ENCODE results near the gene CLCN4.

CLCN4 gene

GRCh38 chrX:10193587-10193986 lies 36.8 kb downstream of the CLCN4 start:
- DNase-seq (ENCODE audit: low read depth, low spot score) = no peak

- no peak for DNase-seq (ENCODE audit: low read depth, low spot score)
These were observed 38.6 kb downstream of the CLCN4 start for GRCh38 chrX:10195425-10195824.

- DNase-seq (ENCODE audit: low read depth, low spot score) = no peak
These were observed 39.2 kb downstream of the CLCN4 start for GRCh38 chrX:10195947-10196346.

GRCh38 chrX:10197279-10198210 lies 40.8 kb downstream of the CLCN4 start:
- DNase-seq (ENCODE audit: low read depth, low spot score) = no peak

GRCh38 chrX:10198254-10198653 lies 41.5 kb downstream of the CLCN4 start:
- no peak for DNase-seq (ENCODE audit: low read depth, low spot score)

- no peak for DNase-seq (ENCODE audit: low read depth, low spot score)
These were observed 42.4 kb downstream of the CLCN4 start for GRCh38 chrX:10199212-10199611.

GRCh38 chrX:10203617-10204016 lies 46.8 kb downstream of the CLCN4 start:
- DNase-seq (ENCODE audit: low read depth, low spot score) = no peak

GRCh38 chrX:10206317-10206716 lies 49.5 kb downstream of the CLCN4 start:
- no peak for DNase-seq (ENCODE audit: low read depth, low spot score)

GRCh38 chrX:10208281-10208856 lies 51.6 kb downstream of the CLCN4 start:
- DNase-seq (ENCODE audit: low read depth, low spot score) = no peak

- DNase-seq (ENCODE audit: low read depth, low spot score) = no peak
These were observed 52.2 kb downstream of the CLCN4 start for GRCh38 chrX:10208953-10209352.

GRCh38 chrX:10212395-10212794 lies 55.6 kb downstream of the CLCN4 start:
- DNase-seq (ENCODE audit: low read depth, low spot score) = no peak

GRCh38 chrX:10213716-10214115 lies 56.9 kb downstream of the CLCN4 start:
- DNase-seq (ENCODE audit: low read depth, low spot score) = no peak

- no peak for DNase-seq (ENCODE audit: low read depth, low spot score)
These were observed 59.4 kb downstream of the CLCN4 start for GRCh38 chrX:10216208-10216607.

- DNase-seq (ENCODE audit: low read depth, low spot score) = no peak
These were observed 60.4 kb downstream of the CLCN4 start for GRCh38 chrX:10217198-10217597.

GRCh38 chrX:10221651-10222050 lies 64.9 kb downstream of the CLCN4 start:
- DNase-seq (ENCODE audit: low read depth, low spot score) = no peak

GRCh38 chrX:10223276-10223675 lies 66.5 kb downstream of the CLCN4 start:
- DNase-seq (ENCODE audit: low read depth, low spot score) = no peak

GRCh38 chrX:10223781-10224180 lies 67.0 kb downstream of the CLCN4 start:
- DNase-seq (ENCODE audit: low read depth, low spot score) = no peak

GRCh38 chrX:10230222-10230621 lies 73.4 kb downstream of the CLCN4 start:
- no peak for DNase-seq (ENCODE audit: low read depth, low spot score)

- no peak for DNase-seq (ENCODE audit: low read depth, low spot score)
These were observed 74.7 kb downstream of the CLCN4 start for GRCh38 chrX:10231461-10231860.

- no peak for DNase-seq (ENCODE audit: low read depth, low spot score)
These were observed 76.4 kb downstream of the CLCN4 start for GRCh38 chrX:10233173-10233572.

- DNase-seq (ENCODE audit: low read depth, low spot score) = no peak
These were observed 76.9 kb downstream of the CLCN4 start for GRCh38 chrX:10233696-10234095.

- DNase-seq (ENCODE audit: low read depth, low spot score) = peak; percentile 25
These were observed 79.1 kb downstream of the CLCN4 start for GRCh38 chrX:10235851-10236250.

GRCh38 chrX:10237241-10237640 lies 80.5 kb downstream of the CLCN4 start:
- no peak for DNase-seq (ENCODE audit: low read depth, low spot score)

Measured in brain pericyte (primary cell).